GM12878 (cell line): ENCODE results near the gene BTK.

ENCODE experiments used
- EZH2 ChIP-seq: IDR thresholded peaks from 2 replicates; pipeline ENCODE4 v1.6.1; 2012; ENCODE audit warnings: low read depth, mild to moderate bottlenecking, control low read depth, inconsistent platforms, low read length, borderline replicate concordance; ENCODE audit not compliant: control insufficient read depth
- POLR2A ChIP-seq: IDR thresholded peaks from 2 replicates; pipeline ENCODE4 v1.6.1; 2011; ENCODE audit warnings: low read depth, mild to moderate bottlenecking, low read length
- RFX5 ChIP-seq: IDR thresholded peaks from 2 replicates; pipeline ENCODE4 v1.6.1; 2011; ENCODE audit warnings: low read depth, low read length, improper control_type of control experiment
- SREBF2 ChIP-seq: IDR thresholded peaks from 2 replicates; pipeline ENCODE4 v1.6.1; 2012; ENCODE audit warnings: mild to moderate bottlenecking, low read length

GRCh38 chrX:101362116-101362515 is 23.9 kb downstream of the BTK start:
- TF ChIP-seq EZH2 (no peak), RFX5 (no peak), POLR2A (no peak), SREBF2 (no peak)
